Ovary (tissue), 3 donors: Measurements from ENCODE around the gene UNC13A.

Source experiments
- POLR2A ChIP-seq: fragments of 450-650 bp; IDR thresholded peaks from one replicate; pipeline ENCODE4 v1.6.1; 2017; ENCODE audit warnings: antibody characterized with exemption, mild to moderate bottlenecking, moderate library complexity
- TF ChIP-seq, protein P1 (sequence below), 3 donors: fragments of 450-650 bp in 2 of 3; fragments of 200-600 bp in 1 of 3; IDR thresholded peaks; one replicate each; pipeline versions ENCODE4 v1.5.1 to v1.8.0; 2016 to 2022; ENCODE audit warnings: antibody characterized with exemption in 3 of 3, mild to moderate bottlenecking in 1 of 3
- donor health status: DM: no; HTN: no; CAD: no.

DNA sequence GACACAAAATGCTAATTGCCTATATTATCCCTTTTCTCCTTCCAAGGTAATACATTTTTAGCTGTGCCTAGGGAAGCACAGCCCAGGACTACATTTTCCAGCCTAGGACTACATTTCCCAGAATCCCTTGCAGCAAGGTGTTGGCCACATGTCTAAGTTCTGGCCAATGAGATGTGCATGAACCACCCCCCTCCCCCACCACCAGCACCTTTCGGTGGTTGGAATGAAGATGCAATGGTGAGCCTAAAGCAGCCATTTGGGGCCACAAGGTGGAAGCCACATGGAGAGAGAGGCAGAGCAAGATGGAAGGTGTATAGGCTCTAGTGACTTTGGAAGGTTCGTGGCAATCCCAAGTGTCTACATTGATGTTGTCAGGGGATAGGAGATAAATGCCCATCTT, 16.2 kb downstream of the UNC13A start:
- TF ChIP-seq, protein P1, sequence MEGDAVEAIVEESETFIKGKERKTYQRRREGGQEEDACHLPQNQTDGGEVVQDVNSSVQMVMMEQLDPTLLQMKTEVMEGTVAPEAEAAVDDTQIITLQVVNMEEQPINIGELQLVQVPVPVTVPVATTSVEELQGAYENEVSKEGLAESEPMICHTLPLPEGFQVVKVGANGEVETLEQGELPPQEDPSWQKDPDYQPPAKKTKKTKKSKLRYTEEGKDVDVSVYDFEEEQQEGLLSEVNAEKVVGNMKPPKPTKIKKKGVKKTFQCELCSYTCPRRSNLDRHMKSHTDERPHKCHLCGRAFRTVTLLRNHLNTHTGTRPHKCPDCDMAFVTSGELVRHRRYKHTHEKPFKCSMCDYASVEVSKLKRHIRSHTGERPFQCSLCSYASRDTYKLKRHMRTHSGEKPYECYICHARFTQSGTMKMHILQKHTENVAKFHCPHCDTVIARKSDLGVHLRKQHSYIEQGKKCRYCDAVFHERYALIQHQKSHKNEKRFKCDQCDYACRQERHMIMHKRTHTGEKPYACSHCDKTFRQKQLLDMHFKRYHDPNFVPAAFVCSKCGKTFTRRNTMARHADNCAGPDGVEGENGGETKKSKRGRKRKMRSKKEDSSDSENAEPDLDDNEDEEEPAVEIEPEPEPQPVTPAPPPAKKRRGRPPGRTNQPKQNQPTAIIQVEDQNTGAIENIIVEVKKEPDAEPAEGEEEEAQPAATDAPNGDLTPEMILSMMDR (IDR thresholded peaks at IDR 0.05) = no peak
- no peak for TF ChIP-seq POLR2A
